ENCODE measurements around the gene NFU1. TPM values are rescaled to one million over a fixed set of nuclear protein-coding genes. Genes with fewer than 3 reads are reported as not detected.
"Not testable (repeated sequence)": the region's sequence is repeated elsewhere in the genome, so short reads cannot be mapped to it uniquely, and the experiment has no call there.

Gene NFU1
- total RNA-seq, 3 donors from 2014 or later = 38.9 to 60.6 (median 47.2) TPM

- H3K4me1 ChIP-seq (ENCODE audit: low read depth) = peaks cover 17% of the 10 kb centered on the region
- no peaks in the 10 kb centered on the region for H3K9me3 ChIP-seq
- ATAC-seq = peak; percentile 27
- no peaks in the 10 kb centered on the region for H3K36me3 ChIP-seq (ENCODE audit: low read depth)
- DNase-seq = no peak
- peak overlapping the region; percentile 52 for H3K4me3 ChIP-seq
- TF ChIP-seq CTCF (IDR thresholded peaks at IDR 0.05) = no peak
- intact Hi-C loops (cut with DNase I, micrococcal nuclease) = no loop called here
Measured at GRCh38 chr2:69436596-69436937, 668 bp downstream of the NFU1 start.

- no peaks in the 10 kb centered on the region for H3K9me3 ChIP-seq
- peaks cover 3% of the 10 kb centered on the region for H3K36me3 ChIP-seq (ENCODE audit: low read depth)
- no peak overlapping the region for H3K4me3 ChIP-seq
- ATAC-seq = no peak
- no peak for TF ChIP-seq CTCF (IDR thresholded peaks at IDR 0.05)
- intact Hi-C loops (cut with DNase I, micrococcal nuclease) = no loop called here
- peaks cover 17% of the 10 kb centered on the region for H3K4me1 ChIP-seq (ENCODE audit: low read depth)
- DNase-seq = no peak
Measured at GRCh38 chr2:69434753-69435152, 2.5 kb downstream of the NFU1 start.

- H3K9me3 ChIP-seq = no peaks in the 10 kb centered on the region
- H3K36me3 ChIP-seq (ENCODE audit: low read depth) = peaks cover 3% of the 10 kb centered on the region
Measured at GRCh38 chr2:69429491-69430183, 7.6 kb downstream of the NFU1 start.

GRCh38 chr2:69428981-69429380, 8.3 kb downstream of the NFU1 start:
- ATAC-seq = no peak
- no peak overlapping the region for H3K4me3 ChIP-seq
- H3K4me1 ChIP-seq (ENCODE audit: low read depth) = no peaks in the 10 kb centered on the region
- no peak for DNase-seq
- no peak for TF ChIP-seq CTCF (IDR thresholded peaks at IDR 0.05)
- H3K36me3 ChIP-seq (ENCODE audit: low read depth) = peaks cover 3% of the 10 kb centered on the region
- H3K9me3 ChIP-seq = no peaks in the 10 kb centered on the region
- intact Hi-C loops (cut with DNase I, micrococcal nuclease) = no loop called here

More at GRCh38 chr2:69429491-69430183, 7.6 kb downstream of the NFU1 start:
- ATAC-seq (no peak), DNase-seq (no peak)
- Histone ChIP-seq H3K4me1 (ENCODE audit: low read depth) (no peaks in the 10 kb centered on the region), H3K4me3 (no peak overlapping the region)
- intact Hi-C loops (cut with DNase I, micrococcal nuclease) = no loop called here
- TF ChIP-seq CTCF (IDR thresholded peaks at IDR 0.05) = no peak

DNA sequence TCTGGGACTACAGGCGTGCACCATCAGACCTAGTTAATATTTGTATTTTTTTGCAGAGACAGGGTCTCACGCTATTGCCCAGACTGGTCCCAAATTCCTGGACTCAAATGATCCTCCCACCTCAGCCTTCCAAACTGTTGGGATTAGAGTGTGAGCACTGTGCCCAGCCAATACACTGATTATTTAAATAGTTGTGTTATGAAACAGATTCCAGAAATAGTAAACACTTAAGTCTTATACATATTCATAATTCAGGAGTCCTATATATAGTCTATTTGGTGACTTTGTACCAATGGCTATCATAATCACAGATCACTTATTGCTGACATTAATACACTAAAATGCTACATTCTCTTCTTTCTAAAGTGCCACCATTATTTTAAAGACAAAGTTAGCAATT, 12.8 kb downstream of the NFU1 start:
- intact Hi-C loops (cut with DNase I, micrococcal nuclease) = no loop called here
- TF ChIP-seq CTCF (IDR thresholded peaks at IDR 0.05) = no peak
- Histone ChIP-seq H3K4me1 (ENCODE audit: low read depth) (no peaks in the 10 kb centered on the region), H3K36me3 (ENCODE audit: low read depth) (no peaks in the 10 kb centered on the region), H3K9me3 (no peaks in the 10 kb centered on the region), H3K4me3 (no peak overlapping the region)
- no peak for DNase-seq
- no peak for ATAC-seq

DNA sequence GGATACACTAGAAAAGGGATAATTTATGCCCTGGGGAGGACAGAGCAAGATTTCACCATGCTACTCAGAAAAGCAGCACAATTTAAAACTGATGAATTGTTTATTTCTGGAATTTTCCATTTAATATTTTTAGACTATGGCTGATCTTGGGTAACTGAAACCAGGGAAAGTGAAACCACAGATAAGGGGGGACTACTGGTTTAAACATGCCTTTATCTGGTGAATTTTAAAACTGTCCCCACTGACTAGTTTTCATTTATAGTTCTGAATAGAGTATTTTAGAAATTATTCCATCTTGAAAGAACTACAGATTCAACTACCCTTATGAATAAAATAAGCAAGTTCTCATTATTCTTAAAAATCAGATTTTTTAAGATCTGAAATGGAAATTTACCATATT, 15.0 kb downstream of the NFU1 start:
- H3K36me3 ChIP-seq (ENCODE audit: low read depth) = no peaks in the 10 kb centered on the region
- ATAC-seq = no peak
- H3K4me3 ChIP-seq = no peak overlapping the region
- no peak for TF ChIP-seq CTCF (IDR thresholded peaks at IDR 0.05)
- no peaks in the 10 kb centered on the region for H3K4me1 ChIP-seq (ENCODE audit: low read depth)
- no peaks in the 10 kb centered on the region for H3K9me3 ChIP-seq
- no peak for DNase-seq
- intact Hi-C loops (cut with DNase I, micrococcal nuclease) = no loop called here

- H3K36me3 ChIP-seq (ENCODE audit: low read depth); intact Hi-C loops (cut with DNase I, micrococcal nuclease); H3K4me1 ChIP-seq (ENCODE audit: low read depth); H3K4me3 ChIP-seq; H3K9me3 ChIP-seq; DNase-seq; ATAC-seq: not testable (repeated sequence)
Measured at GRCh38 chr2:69419111-69419510, 18.1 kb downstream of the NFU1 start.

All from mucosa of descending colon (tissue), 3 donors.